Stimulated activated CD8-positive, alpha-beta memory T cell treated with anti-CD3 and anti-CD28 coated beads, Interleukin-15, amount 100 ng/mL, for 4 hours (primary cell): ENCODE data around the gene CIB4.
"Not testable (repeated sequence)": the region's sequence is repeated elsewhere in the genome, so short reads cannot be mapped to it uniquely, and the experiment has no call there.

Experiments used
- DNase-seq, 2 donors: peaks; one replicate each; pipeline ENCODE4 v3.0.0-alpha.2; 2020; ENCODE audit warnings: low read depth in 2 of 2

Gene CIB4

GRCh38 chr2:26568076-26568890 is 72.9 kb downstream of the CIB4 start:
- DNase-seq = no peak

- no peak for DNase-seq
Observed at GRCh38 chr2:26567534-26567933, 73.6 kb downstream of the CIB4 start.

GRCh38 chr2:26566731-26567130 is 74.4 kb downstream of the CIB4 start:
- DNase-seq = not testable (repeated sequence)

- DNase-seq = no peak
Observed at GRCh38 chr2:26566081-26566375, 75.1 kb downstream of the CIB4 start.

GRCh38 chr2:26564121-26564644 is 77.0 kb downstream of the CIB4 start:
- no peak for DNase-seq

DNA sequence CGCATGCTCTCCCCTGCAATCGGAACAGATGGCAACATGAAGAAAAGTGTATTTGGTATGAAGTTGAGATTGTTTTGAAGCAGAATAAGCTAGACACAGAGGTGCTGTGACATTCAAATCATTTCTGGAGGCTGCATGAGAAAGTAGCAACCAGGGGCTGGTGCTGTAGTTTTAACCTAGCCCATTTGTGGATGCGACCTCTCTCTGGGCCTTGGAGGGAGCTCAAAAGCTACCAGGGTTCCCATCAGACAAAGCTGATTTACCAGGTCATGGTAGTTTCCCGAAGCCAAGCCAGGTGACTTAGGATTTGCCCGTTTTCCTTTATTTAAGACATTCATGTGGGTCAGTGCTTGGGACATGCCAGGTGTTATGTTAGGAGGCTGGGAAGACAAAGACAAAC is 77.5 kb downstream of the CIB4 start:
- DNase-seq = no peak

DNA sequence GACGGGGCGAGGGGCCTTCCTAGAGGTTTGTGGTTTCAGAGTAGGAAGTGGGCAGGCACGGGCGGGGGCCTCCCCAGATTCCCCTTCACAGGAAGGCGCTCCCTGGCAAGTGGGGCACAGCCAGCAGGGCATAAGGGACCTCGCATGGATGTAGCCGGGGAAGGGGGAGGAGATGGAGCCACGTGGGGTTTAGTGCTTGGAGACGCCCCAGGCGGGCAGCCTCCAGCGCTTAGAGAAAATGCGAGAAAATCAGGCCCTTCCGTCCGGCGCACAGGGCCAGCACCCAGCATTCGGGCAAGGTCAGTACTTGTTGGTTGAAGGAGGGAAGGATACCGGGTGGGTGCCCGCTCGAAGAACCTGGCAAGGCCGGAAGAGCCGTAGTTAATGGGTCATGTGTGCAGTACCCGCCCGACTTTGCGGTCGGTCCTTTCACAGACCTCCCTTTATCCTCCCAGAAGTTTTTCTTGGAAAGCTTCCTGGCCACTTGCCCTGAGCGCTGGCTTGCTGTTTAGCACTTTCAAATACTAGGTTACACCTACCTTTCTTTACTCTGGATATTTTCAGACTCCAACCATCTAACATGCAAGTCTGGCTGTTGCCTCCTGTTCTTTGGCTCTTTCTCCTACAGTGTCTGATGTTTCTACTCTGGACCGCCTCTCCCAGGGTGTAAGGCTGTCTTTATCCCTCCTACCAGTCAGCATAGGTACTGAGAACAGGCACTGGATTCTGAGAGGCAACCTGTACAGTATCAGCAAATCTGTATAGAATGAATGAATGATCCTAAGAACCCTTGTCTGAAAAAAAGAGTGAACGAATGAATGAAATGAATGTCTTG is 78.1 kb downstream of the CIB4 start:
- DNase-seq = no peak

DNA sequence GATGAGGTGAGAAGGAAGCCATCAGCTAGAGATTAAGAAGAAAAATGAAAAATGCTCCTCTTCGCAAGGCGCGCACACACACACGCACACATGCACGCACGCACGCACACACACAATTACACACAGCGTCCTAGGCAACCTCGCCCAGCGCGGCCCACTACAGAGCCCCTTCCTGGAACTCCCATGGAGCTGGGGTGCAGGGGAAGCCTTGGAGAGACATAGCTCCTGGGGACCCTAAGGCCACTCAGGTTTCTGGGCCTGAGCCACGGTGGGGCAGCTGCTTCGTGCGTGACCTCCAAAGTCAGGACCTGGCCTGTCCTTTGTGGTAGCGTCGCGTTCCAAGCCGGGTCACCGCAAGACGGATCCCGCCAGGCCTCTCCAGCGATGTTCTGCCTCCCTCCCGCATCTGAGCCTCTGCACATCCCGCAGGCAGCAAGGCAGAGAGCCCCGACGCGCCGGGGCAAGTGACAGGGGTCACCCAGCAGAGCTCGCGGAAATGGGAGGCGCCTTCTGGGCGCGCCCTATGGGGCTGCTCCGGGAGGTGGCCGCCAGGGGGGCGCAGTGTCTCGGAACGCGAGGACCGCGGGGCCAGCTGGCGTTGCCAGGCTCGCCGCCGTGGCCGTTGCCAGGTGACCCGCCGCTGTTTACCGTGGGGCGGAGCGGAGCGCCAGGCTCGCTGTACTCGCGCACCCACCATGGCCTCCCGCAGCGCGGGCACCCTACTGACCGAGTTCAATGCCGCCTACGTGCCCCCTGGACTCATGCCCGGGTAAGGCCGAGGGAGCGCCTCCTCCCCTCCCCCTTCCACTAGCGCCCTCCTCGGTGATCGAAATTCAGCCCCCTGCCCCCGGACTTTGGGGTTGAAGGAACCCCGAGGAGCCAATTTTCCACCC is 79.0 kb downstream of the CIB4 start:
- no peak for DNase-seq

DNA sequence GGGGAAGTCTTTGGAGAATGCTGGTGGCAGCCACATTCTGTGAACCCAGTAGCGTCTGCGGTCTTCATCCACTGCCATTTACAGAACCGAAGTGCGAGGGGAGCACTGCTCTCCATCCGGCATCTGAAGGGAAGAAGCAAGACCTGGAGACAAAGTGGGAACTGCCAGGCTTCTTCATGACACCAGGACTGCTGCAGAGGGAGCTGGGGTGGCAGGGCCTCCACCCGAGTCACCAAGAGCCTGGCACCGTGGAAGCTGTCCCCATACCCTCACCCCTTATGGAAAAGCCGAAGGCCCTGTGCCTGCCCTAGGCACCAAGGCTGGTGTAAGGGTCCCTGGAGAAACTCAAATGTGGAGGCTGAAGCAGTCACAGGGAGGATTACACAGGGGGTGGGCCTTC is 79.8 kb downstream of the CIB4 start:
- no peak for DNase-seq

DNA sequence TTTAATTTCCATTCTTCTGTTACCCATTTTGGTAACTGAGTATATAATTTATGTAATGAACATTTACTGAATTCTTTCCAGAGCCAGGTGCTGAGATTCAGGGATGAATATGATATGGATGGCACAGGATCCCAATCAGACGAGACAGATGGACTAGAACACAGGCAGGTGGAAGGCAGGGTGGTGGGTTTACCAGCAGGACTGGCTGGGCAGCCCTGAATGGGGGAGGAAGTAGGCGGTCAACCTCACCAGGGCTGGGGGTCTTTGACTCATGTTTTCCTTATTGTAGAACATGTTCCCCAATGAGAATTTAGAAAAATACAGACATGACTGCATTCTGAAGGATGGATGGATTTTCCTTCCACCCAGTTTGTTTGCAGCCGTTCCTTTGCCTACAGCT is 80.3 kb downstream of the CIB4 start:
- DNase-seq = no peak

DNA sequence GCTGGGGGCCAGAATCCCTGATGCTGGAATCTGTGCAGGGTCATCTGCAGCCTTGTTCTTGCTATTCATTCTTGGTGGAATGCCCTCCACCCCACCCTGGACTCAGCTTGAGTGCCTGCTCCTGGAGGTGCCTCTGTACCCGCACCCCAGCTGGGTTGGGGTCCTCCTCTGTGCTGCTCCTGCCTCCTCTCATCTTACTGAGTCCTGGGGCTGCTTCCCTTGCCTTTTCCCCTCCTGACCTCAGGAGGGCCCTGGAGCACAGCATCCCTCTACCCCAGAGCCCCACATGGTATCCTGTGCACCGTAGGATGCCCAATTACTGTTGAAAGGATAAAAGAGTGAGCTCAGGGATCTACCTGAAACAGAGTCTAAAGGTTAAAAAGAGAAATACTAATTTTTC is 81.6 kb downstream of the CIB4 start:
- no peak for DNase-seq

DNA sequence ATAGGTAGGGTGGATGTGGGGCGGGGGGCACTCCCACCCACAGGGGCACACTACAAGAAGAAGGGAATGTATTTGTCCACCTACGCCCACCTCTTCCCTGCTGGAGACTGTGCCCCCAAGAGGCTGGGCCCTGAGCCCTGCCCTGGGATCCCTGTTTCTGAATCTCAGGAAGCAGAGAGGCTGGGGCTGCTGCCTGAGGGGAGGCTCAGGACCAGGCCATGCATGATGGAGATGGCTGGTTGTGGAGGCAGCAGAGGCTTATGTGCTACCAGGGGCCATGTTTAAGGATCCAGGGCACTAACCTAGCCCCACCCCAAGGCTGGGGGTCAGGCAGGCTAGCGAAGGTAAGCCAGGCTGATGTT is 82.1 kb downstream of the CIB4 start:
- no peak for DNase-seq

- DNase-seq = no peak
Observed at GRCh38 chr2:26558271-26559043, 82.7 kb downstream of the CIB4 start.

DNA sequence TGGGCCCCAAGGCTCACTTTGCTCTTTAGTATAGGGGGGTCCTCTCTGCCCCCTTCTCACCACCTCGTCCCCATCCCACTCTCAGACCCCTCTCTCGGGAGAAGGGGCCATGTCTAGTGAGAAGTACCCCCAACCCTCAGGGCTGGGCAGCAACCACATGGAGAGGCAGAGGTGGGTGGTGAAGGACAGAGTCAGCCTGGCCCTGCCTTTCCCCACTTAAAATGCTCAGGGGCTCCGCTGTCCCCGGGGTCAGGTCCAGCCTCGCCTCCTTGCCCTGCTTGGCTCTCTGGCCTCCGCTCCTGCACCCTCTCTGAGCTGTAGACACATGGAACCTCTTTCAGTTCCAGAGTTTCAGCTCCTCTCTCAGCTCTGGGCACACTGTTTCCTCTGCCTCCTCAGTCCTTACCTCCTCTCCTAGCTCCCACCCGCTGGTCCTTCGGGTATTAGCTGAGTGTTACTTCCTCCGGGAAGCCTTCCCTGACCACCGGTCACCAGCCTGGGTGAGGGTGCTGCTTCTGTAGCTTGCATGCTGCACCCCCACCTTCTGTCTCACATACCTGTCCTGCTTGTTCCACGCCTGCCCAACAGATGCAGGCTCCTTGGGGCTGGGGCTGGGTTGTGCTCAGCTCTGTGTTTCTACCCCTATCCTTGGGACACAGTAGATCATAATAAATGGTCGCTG is 83.8 kb downstream of the CIB4 start:
- DNase-seq = no peak

DNA sequence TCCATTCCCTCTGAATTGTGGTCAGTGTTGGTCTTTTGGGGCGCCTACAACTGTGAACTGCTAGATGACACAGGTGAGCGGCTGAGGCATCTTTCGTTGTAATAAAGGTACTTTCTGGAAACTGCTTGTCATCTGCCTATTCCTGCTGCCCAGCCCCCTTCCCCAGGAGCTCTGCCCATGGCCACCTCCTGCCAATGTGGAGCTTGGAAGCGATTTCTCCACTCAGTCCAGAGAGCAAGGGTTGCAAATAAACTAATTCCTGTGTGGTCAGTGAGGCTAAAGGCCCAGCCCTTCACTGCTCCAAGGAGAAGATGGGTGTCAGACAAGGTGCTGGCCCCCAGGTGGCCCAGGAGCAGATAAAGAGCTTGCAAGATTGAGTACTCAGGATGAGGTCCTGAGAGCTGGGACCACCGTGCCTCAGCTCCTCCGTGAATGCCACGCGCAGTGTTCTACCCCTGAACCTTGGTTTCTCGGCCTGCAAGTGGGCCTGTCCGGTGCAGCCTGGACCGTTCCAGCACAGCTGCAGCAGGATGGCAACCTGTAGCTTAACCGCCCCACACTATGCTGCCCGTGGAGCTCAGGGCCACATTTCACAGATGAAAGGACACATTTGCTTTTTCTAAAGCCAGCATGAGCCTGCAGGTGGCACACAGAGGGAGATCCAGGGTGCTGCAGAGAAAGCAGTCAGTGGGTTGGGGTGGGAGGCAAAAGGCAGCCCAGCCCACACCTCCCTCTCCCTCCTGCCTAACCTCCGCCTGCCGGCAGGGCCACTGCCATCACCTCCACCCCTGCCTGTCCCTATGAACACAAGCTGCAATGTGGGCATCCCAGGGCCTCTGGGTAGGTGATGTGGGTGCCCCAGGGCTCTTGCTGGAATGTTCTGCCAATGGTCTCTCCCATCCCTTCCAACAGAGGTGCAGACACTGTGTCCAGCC is 84.6 kb downstream of the CIB4 start:
- DNase-seq = no peak

- DNase-seq = no peak
Observed at GRCh38 chr2:26555246-26556133, 85.7 kb downstream of the CIB4 start.

DNA sequence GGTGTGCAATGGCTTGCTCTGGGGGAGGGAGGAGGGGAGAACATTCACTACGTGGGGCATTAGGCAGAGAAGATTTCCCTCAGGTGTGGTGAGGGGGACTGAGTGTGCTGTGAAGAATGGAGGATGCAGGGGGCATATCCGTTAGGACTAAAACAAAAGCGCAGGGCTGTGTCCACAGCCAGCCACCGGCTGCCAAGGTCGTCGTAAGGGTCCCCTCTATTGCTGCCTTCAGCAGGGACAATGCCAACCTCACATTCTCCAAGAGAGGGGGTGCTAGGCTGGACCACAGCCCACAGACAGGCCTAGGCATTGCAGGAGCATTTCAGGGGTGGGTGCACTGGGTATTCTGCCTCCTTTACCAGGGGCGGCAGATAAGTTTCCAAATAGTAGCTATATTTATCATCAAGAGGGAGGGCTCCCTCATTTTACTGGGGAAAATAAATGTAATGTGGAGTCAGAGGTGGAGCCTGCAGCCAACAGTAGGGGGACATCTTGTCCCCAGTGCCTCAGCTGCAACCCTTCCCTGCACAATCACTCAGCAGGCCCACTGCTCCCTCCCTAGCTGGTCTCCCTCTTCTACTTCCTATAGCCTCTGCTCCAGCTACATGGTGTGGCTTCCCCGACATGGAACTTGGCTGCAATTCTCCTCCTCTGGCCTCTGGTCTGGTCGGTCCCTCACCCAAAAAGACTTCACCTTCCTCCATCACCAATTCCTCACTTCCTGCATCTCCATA is 88.4 kb downstream of the CIB4 start:
- no peak for DNase-seq
